ENCODE data around the gene HELB. TPM values are rescaled to one million over a fixed set of nuclear protein-coding genes. Genes with fewer than 3 reads are reported as not detected.

HELB gene
- total RNA-seq, 1 experiment from 2014 or later: 9.3 TPM

DNA sequence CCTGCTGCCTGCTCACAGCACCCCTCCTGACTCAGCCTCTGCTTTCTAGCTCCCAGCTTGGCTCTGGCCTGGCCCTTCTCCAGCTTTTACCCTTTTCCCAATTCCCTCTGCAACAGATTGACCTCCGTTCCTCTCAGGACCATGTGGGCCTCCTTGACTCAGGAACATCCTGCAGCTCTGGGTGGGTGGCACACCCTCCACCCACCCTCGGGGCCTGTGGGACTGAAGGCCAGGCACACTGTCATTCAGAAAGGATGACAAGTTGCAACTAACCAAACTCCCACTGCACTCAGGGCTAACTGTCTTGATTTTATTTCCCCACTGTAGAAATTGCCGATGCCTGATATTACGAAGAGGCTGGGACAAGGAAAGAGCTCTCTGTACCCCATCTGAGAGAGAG lies 59.4 kb downstream of the HELB start:
- Histone ChIP-seq H3K4me3 (replicated peaks in 1 of 2; ENCODE audit: low read depth in 1 of 2, low read length in 2 of 2) (no peak overlapping the region), H3K9me2 (ENCODE audit: insufficient read depth) (no peaks in the 10 kb centered on the region), H3K27ac (ENCODE audit: low read depth, low read length) (no peak overlapping the region), H3K27me3 (ENCODE audit: insufficient read depth, low read length) (peaks cover 17% of the 10 kb centered on the region; the same call in 1 of the 2 replicates), H2AFZ (ENCODE audit: low read depth, low read length, poor library complexity, severe bottlenecking) (no peak overlapping the region), H3K4me2 (ENCODE audit: low read length) (no peak overlapping the region), H3K4me1 (ENCODE audit: control insufficient read depth in 1 of 2, insufficient read depth in 2 of 2, low read length in 2 of 2) (no peaks in the 10 kb centered on the region), H3K9me3 (ENCODE audit: control insufficient read depth in 1 of 2, insufficient read depth in 1 of 2, low read depth in 1 of 2, low read length in 2 of 2) (no peaks in the 10 kb centered on the region), H3K9ac (ENCODE audit: low read length) (no peak overlapping the region), H3K79me2 (ENCODE audit: insufficient read depth, low read length) (no peaks in the 10 kb centered on the region), H3K36me3 (ENCODE audit: control insufficient read depth in 1 of 2, insufficient read depth in 2 of 2, low read length in 2 of 2) (no peaks in the 10 kb centered on the region), H4K20me1 (ENCODE audit: insufficient read depth) (no peaks in the 10 kb centered on the region)
- TF ChIP-seq EZH2 (IDR thresholded peaks at IDR 0.05) (no peak), SRF (IDR thresholded peaks at IDR 0.05; ENCODE audit: low read depth) (no peak), ZFX (IDR thresholded peaks at IDR 0.05) (no peak)
- ChIA-PET RAD21 (ENCODE audit: low non-redundant PET in 1 of 2, low total read pairs in 2 of 2, uncharacterized antibody in 2 of 2, unreplicated experiment in 2 of 2) (no interaction called here), POLR2A (no interaction called here), CTCF (interaction anchor here (1.5 kb wide), 1 partner anchor 9 kb away, joined by 5 read pairs; no protein-coding TSS in a partner anchor)
- ATAC-seq (no peak), DNase-seq (ENCODE audit: low read depth, low spot score) (no peak)
- intact Hi-C loops (cut with micrococcal nuclease): no loop called here
- BruUV-seq (replicated peaks): no TSS peak

DNA sequence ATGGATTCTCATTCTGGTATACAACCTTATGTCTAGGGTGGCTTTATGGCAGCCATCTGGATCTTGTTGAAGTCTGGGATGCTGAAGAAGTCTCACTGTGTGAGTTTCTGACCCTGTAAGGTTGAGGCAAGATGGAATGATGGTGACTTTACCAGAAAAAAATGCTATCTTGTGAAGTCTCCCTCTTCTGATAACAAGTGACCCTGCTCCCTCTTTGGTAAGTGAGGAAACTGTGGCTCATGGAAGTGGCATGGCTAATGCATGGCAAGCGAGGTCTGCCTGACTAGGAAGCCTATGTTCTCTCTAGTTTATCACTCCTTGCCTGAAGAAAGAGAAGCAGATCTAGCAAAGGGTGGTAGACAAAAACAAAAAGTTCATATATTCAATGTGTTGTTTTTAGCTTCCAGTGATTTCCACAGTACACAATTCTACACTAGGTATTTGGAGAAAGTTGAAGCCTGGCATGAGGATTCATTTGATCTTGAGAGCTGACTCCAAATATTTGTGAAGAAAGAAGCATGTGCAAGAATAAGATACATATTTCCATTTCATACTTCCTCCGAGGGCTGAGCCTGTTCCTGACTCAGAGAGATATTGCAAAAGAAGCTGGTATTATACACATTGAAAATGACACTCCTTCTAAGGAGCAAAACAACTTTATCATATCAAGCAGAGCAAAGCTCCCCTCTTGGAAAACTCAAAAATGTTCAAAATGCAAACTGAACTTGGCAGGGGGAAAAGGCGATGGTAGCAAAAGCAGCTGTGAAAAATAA lies 63.6 kb downstream of the HELB start:
- RAD21 ChIA-PET (ENCODE audit: low non-redundant PET in 1 of 2, low total read pairs in 2 of 2, uncharacterized antibody in 2 of 2, unreplicated experiment in 2 of 2): no interaction called here
- H4K20me1 ChIP-seq (ENCODE audit: insufficient read depth): no peaks in the 10 kb centered on the region
- intact Hi-C loops (cut with micrococcal nuclease): no loop called here
- H3K9me2 ChIP-seq (ENCODE audit: insufficient read depth): no peaks in the 10 kb centered on the region
- no peak overlapping the region for H3K4me2 ChIP-seq (ENCODE audit: low read length)
- H3K36me3 ChIP-seq (ENCODE audit: control insufficient read depth in 1 of 2, insufficient read depth in 2 of 2, low read length in 2 of 2): no peaks in the 10 kb centered on the region
- no peak overlapping the region for H3K27ac ChIP-seq (ENCODE audit: low read depth, low read length)
- CTCF ChIA-PET: no interaction called here
- H3K27me3 ChIP-seq (ENCODE audit: insufficient read depth, low read length): peaks cover 28% of the 10 kb centered on the region
- H3K9ac ChIP-seq (ENCODE audit: low read length): no peak overlapping the region
- H3K9me3 ChIP-seq (ENCODE audit: control insufficient read depth in 1 of 2, insufficient read depth in 1 of 2, low read depth in 1 of 2, low read length in 2 of 2): no peaks in the 10 kb centered on the region
- H2AFZ ChIP-seq (ENCODE audit: low read depth, low read length, poor library complexity, severe bottlenecking): no peak overlapping the region
- H3K79me2 ChIP-seq (ENCODE audit: insufficient read depth, low read length): no peaks in the 10 kb centered on the region
- H3K4me1 ChIP-seq (ENCODE audit: control insufficient read depth in 1 of 2, insufficient read depth in 2 of 2, low read length in 2 of 2): no peaks in the 10 kb centered on the region
- no peak overlapping the region for H3K4me3 ChIP-seq (replicated peaks in 1 of 2; ENCODE audit: low read depth in 1 of 2, low read length in 2 of 2)
- ATAC-seq: no peak
- no peak for DNase-seq (ENCODE audit: low read depth, low spot score)
- no TSS peak for BruUV-seq (replicated peaks)
- POLR2A ChIA-PET: no interaction called here
- TF ChIP-seq ELF1 (IDR thresholded peaks at IDR 0.05; ENCODE audit: borderline replicate concordance, low read depth) (no peak), TCF7L2 (IDR thresholded peaks at IDR 0.05; ENCODE audit: borderline replicate concordance, extremely low read depth, insufficient read depth, insufficient read length) (no peak), POLR2A (IDR thresholded peaks at IDR 0.05; ENCODE audit: borderline replicate concordance, extremely low read depth, insufficient read depth, insufficient read length) (no peak), EZH2phosphoT487 (IDR thresholded peaks at IDR 0.05; ENCODE audit: borderline replicate concordance) (no peak), POLR2AphosphoS5 (IDR thresholded peaks at IDR 0.05; ENCODE audit: low read depth, low read length) (no peak), SIN3A (IDR thresholded peaks at IDR 0.05; ENCODE audit: low read depth) (no peak), JUND (IDR thresholded peaks at IDR 0.05) (no peak), ZFX (IDR thresholded peaks at IDR 0.05) (no peak), SRF (IDR thresholded peaks at IDR 0.05; ENCODE audit: low read depth) (no peak), CBX3 (IDR thresholded peaks at IDR 0.05; ENCODE audit: low read depth) (no peak)
- TF ChIP-seq, protein P1, sequence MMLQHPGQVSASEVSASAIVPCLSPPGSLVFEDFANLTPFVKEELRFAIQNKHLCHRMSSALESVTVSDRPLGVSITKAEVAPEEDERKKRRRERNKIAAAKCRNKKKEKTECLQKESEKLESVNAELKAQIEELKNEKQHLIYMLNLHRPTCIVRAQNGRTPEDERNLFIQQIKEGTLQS (IDR thresholded peaks at IDR 0.05): no peak
- TF ChIP-seq, protein P2, sequence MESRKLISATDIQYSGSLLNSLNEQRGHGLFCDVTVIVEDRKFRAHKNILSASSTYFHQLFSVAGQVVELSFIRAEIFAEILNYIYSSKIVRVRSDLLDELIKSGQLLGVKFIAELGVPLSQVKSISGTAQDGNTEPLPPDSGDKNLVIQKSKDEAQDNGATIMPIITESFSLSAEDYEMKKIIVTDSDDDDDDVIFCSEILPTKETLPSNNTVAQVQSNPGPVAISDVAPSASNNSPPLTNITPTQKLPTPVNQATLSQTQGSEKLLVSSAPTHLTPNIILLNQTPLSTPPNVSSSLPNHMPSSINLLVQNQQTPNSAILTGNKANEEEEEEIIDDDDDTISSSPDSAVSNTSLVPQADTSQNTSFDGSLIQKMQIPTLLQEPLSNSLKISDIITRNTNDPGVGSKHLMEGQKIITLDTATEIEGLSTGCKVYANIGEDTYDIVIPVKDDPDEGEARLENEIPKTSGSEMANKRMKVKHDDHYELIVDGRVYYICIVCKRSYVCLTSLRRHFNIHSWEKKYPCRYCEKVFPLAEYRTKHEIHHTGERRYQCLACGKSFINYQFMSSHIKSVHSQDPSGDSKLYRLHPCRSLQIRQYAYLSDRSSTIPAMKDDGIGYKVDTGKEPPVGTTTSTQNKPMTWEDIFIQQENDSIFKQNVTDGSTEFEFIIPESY (IDR thresholded peaks at IDR 0.05; ENCODE audit: extremely low read depth, insufficient replicate concordance, low read length): no peak

Data from HCT116 (cell line).